Measurements from ENCODE around the gene SPATA31C2.
A peak's percentile ranks its signal among the peaks of the same experiment; 100 is the strongest.
"Not testable (repeated sequence)": the region's sequence is repeated elsewhere in the genome, so short reads cannot be mapped to it uniquely, and the experiment has no call there.

Gene SPATA31C2

GRCh38 chr9:88138375-88138774 is at the start of gene SPATA31C2:
SPATA31C2 (minus strand) TSS chr9:88138475; CDS start chr9:88138446, 29 bp downstream.
- not testable (repeated sequence) for DNase-seq

GRCh38 chr9:88187631-88188030 is 49.4 kb upstream of the SPATA31C2 start:
- no peak for DNase-seq

GRCh38 chr9:88186495-88187110 is 48.3 kb upstream of the SPATA31C2 start:
- no peak for DNase-seq

- no peak for DNase-seq
Measured at GRCh38 chr9:88184976-88185375, 46.7 kb upstream of the SPATA31C2 start.

GRCh38 chr9:88183798-88184495 is 45.7 kb upstream of the SPATA31C2 start:
- DNase-seq = no peak

GRCh38 chr9:88182501-88182900 is 44.2 kb upstream of the SPATA31C2 start:
- DNase-seq = no peak

- no peak for DNase-seq
Measured at GRCh38 chr9:88180081-88180765, 41.9 kb upstream of the SPATA31C2 start.

GRCh38 chr9:88179062-88179521 is 40.8 kb upstream of the SPATA31C2 start:
- DNase-seq = no peak

GRCh38 chr9:88178641-88179040 is 40.4 kb upstream of the SPATA31C2 start:
- no peak for DNase-seq

GRCh38 chr9:88177371-88177770 is 39.1 kb upstream of the SPATA31C2 start:
- no peak for DNase-seq

GRCh38 chr9:88174324-88174723 is 36.0 kb upstream of the SPATA31C2 start:
- no peak for DNase-seq

- peak; percentile 70 for DNase-seq
Measured at GRCh38 chr9:88173378-88173999, 35.2 kb upstream of the SPATA31C2 start.

- no peak for DNase-seq
Measured at GRCh38 chr9:88169700-88170099, 31.4 kb upstream of the SPATA31C2 start.

- no peak for DNase-seq
Measured at GRCh38 chr9:88168564-88168963, 30.3 kb upstream of the SPATA31C2 start.

GRCh38 chr9:88166660-88167059 is 28.4 kb upstream of the SPATA31C2 start:
- no peak for DNase-seq

- DNase-seq = no peak
Measured at GRCh38 chr9:88164850-88165249, 26.6 kb upstream of the SPATA31C2 start.

- no peak for DNase-seq
Measured at GRCh38 chr9:88161144-88161543, 22.9 kb upstream of the SPATA31C2 start.

GRCh38 chr9:88143957-88144625 is 5.8 kb upstream of the SPATA31C2 start:
- no peak for DNase-seq

- DNase-seq = no peak
Measured at GRCh38 chr9:88143179-88143578, 4.9 kb upstream of the SPATA31C2 start.

GRCh38 chr9:88133552-88133951 is 4.7 kb downstream of the SPATA31C2 start:
- not testable (repeated sequence) for DNase-seq

- not testable (repeated sequence) for DNase-seq
Measured at GRCh38 chr9:88129556-88129955, 8.7 kb downstream of the SPATA31C2 start.

GRCh38 chr9:88127700-88128300 is 10.5 kb downstream of the SPATA31C2 start:
- not testable (repeated sequence) for DNase-seq

Measured in activated CD8-positive, alpha-beta memory T cell treated with anti-CD3 and anti-CD28 coated beads for 24 hours (primary cell).